NB4 (cell line): ENCODE data around the gene MEGF9.

Experiments
- MYC ChIP-seq: IDR thresholded peaks from 2 replicates; pipeline ENCODE4 v1.6.1; 2011; ENCODE audit warnings: low read depth, low read length
- POLR2A ChIP-seq: IDR thresholded peaks from 2 replicates; pipeline ENCODE4 v1.6.1; 2011; ENCODE audit warnings: mild to moderate bottlenecking; ENCODE audit not compliant: insufficient read length; ENCODE audit errors: extremely low read depth
- TF ChIP-seq, protein P1 (sequence below): IDR thresholded peaks from one replicate; pipeline ENCODE4 v1.5.1; 2012; ENCODE audit warnings: low read depth, low read length
- TF ChIP-seq, protein P2 (sequence below): IDR thresholded peaks from 2 replicates; pipeline ENCODE4 v1.6.1; 2011; ENCODE audit warnings: low read depth, low read length

DNA sequence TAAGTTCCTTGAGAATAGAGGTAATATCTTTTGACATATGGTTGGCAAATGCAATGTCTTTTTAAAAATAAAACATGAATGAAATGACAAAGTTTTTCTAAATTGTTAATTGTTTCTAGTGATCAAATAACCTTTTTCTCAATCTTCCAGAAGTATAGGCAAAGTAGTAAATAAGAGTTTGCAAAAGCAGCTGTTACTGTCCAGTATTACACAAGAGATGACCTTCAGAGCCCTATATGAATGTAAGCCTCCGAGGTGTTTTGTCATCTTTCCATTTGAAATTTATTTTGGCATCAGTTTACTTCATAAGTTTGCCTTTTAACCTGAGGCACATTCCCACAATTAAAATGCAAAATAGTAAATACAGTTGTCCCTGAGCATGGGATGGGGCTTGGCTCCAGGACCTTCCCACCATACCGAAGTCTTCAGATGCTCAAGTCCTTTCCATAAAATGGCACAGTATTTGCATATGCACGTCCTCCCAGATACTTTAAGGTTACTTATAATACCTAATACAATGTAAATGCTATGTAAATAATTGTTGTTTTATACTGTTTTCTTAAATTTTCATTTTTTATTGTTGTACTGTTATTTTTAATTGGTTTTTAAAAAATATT, 65.6 kb downstream of the MEGF9 start:
- TF ChIP-seq, protein P1, sequence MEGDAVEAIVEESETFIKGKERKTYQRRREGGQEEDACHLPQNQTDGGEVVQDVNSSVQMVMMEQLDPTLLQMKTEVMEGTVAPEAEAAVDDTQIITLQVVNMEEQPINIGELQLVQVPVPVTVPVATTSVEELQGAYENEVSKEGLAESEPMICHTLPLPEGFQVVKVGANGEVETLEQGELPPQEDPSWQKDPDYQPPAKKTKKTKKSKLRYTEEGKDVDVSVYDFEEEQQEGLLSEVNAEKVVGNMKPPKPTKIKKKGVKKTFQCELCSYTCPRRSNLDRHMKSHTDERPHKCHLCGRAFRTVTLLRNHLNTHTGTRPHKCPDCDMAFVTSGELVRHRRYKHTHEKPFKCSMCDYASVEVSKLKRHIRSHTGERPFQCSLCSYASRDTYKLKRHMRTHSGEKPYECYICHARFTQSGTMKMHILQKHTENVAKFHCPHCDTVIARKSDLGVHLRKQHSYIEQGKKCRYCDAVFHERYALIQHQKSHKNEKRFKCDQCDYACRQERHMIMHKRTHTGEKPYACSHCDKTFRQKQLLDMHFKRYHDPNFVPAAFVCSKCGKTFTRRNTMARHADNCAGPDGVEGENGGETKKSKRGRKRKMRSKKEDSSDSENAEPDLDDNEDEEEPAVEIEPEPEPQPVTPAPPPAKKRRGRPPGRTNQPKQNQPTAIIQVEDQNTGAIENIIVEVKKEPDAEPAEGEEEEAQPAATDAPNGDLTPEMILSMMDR: no peak
- no peak for TF ChIP-seq POLR2A
- no peak for TF ChIP-seq MYC
- TF ChIP-seq, protein P2, sequence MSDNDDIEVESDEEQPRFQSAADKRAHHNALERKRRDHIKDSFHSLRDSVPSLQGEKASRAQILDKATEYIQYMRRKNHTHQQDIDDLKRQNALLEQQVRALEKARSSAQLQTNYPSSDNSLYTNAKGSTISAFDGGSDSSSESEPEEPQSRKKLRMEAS: no peak
